ENCODE results near the gene FHOD3. TPM values are rescaled to one million over a fixed set of nuclear protein-coding genes. Genes with fewer than 3 reads are reported as not detected.
"Not testable (repeated sequence)": the region's sequence is repeated elsewhere in the genome, so short reads cannot be mapped to it uniquely, and the experiment has no call there.

Gene FHOD3
- total RNA-seq, 2 donors from 2014 or later = 19.8 to 24.9 TPM

GRCh38 chr18:36760598-36760997 is 463.1 kb downstream of the FHOD3 start:
- no peak for ATAC-seq (ENCODE audit: insufficient number of reproducible peaks, low FRiP score, low read depth)
- TF ChIP-seq CTCF (IDR thresholded peaks at IDR 0.05) = no peak

GRCh38 chr18:36761186-36761698 is 463.7 kb downstream of the FHOD3 start:
- Histone ChIP-seq H3K4me1 (ENCODE audit: control insufficient read depth in 1 of 2, low read depth in 2 of 2) (peaks cover 0 to 10% of the 10 kb centered on the region in 2 donors), H3K27me3 (replicated peaks; ENCODE audit: insufficient read depth) (no peaks in the 10 kb centered on the region), H3K9me3 (no peaks in the 10 kb centered on the region), H3K4me3 (no peak overlapping the region), H3K36me3 (no peaks in the 10 kb centered on the region), H3K27ac (no peak overlapping the region)
- ATAC-seq (ENCODE audit: insufficient number of reproducible peaks, low FRiP score, low read depth) (no peak), DNase-seq (ENCODE audit: low spot score) (no peak)
- no peak for TF ChIP-seq CTCF (IDR thresholded peaks at IDR 0.05)

More at GRCh38 chr18:36760598-36760997, 463.1 kb downstream of the FHOD3 start:
- peaks cover 0 to 10% of the 10 kb centered on the region in 2 donors for H3K4me1 ChIP-seq (ENCODE audit: control insufficient read depth in 1 of 2, low read depth in 2 of 2)
- H3K9me3 ChIP-seq = no peaks in the 10 kb centered on the region
- H3K27me3 ChIP-seq (replicated peaks; ENCODE audit: insufficient read depth) = no peaks in the 10 kb centered on the region
- H3K4me3 ChIP-seq = no peak overlapping the region
- H3K36me3 ChIP-seq = no peaks in the 10 kb centered on the region
- H3K27ac ChIP-seq = no peak overlapping the region
- DNase-seq (ENCODE audit: low spot score) = no peak

GRCh38 chr18:36762074-36762473 is 464.6 kb downstream of the FHOD3 start:
- ATAC-seq (ENCODE audit: insufficient number of reproducible peaks, low FRiP score, low read depth) (no peak), DNase-seq (ENCODE audit: low spot score) (no peak)
- Histone ChIP-seq H3K27me3 (replicated peaks; ENCODE audit: insufficient read depth) (no peaks in the 10 kb centered on the region), H3K36me3 (no peaks in the 10 kb centered on the region), H3K4me3 (no peak overlapping the region), H3K27ac (no peak overlapping the region), H3K4me1 (ENCODE audit: control insufficient read depth in 1 of 2, low read depth in 2 of 2) (peaks cover 0 to 9% of the 10 kb centered on the region in 2 donors), H3K9me3 (no peaks in the 10 kb centered on the region)
- no peak for TF ChIP-seq CTCF (IDR thresholded peaks at IDR 0.05)

GRCh38 chr18:36762965-36763364 is 465.5 kb downstream of the FHOD3 start:
- not testable (repeated sequence) for DNase-seq (ENCODE audit: low spot score); H3K27ac ChIP-seq; H3K36me3 ChIP-seq; H3K9me3 ChIP-seq; H3K4me3 ChIP-seq; ATAC-seq (ENCODE audit: insufficient number of reproducible peaks, low FRiP score, low read depth); H3K27me3 ChIP-seq (replicated peaks; ENCODE audit: insufficient read depth)
- peaks cover 0 to 13% of the 10 kb centered on the region in 2 donors for H3K4me1 ChIP-seq (ENCODE audit: control insufficient read depth in 1 of 2, low read depth in 2 of 2)

GRCh38 chr18:36766836-36767235 is 469.3 kb downstream of the FHOD3 start:
- H3K27ac ChIP-seq = peak overlapping the region in 1 of 2 donors; percentile 17
- no peaks in the 10 kb centered on the region for H3K9me3 ChIP-seq
- H3K4me1 ChIP-seq (ENCODE audit: control insufficient read depth in 1 of 2, low read depth in 2 of 2) = peaks cover 0 to 13% of the 10 kb centered on the region in 2 donors
- TF ChIP-seq CTCF (IDR thresholded peaks at IDR 0.05) = no peak
- ATAC-seq (ENCODE audit: insufficient number of reproducible peaks, low FRiP score, low read depth) (no peak), DNase-seq (ENCODE audit: low spot score) (no peak)
- H3K27me3 ChIP-seq (replicated peaks; ENCODE audit: insufficient read depth) = no peaks in the 10 kb centered on the region
- no peak overlapping the region for H3K4me3 ChIP-seq
- no peaks in the 10 kb centered on the region for H3K36me3 ChIP-seq

GRCh38 chr18:36769172-36769571 is 471.7 kb downstream of the FHOD3 start:
- no peak for DNase-seq (ENCODE audit: low spot score)
- no peak overlapping the region for H3K27ac ChIP-seq
- no peak for ATAC-seq (ENCODE audit: insufficient number of reproducible peaks, low FRiP score, low read depth)
- no peaks in the 10 kb centered on the region for H3K27me3 ChIP-seq (replicated peaks; ENCODE audit: insufficient read depth)
- no peaks in the 10 kb centered on the region for H3K9me3 ChIP-seq
- peaks cover 0 to 22% of the 10 kb centered on the region in 2 donors for H3K4me1 ChIP-seq (ENCODE audit: control insufficient read depth in 1 of 2, low read depth in 2 of 2)
- no peak overlapping the region for H3K4me3 ChIP-seq
- TF ChIP-seq CTCF (IDR thresholded peaks at IDR 0.05) = no peak
- H3K36me3 ChIP-seq = no peaks in the 10 kb centered on the region
